Measurements from ENCODE around the gene SV2A.

The SV2A gene

GRCh38 chr1:149937759-149938158 lies 20.1 kb upstream of the SV2A start:
- DNase-seq (ENCODE audit: low read depth), result no peak
- H3K4me3 ChIP-seq (ENCODE audit: low read depth, low read length), result no peak overlapping the region
- TF ChIP-seq CTCF (IDR thresholded peaks at IDR 0.05; ENCODE audit: low read depth, low read length, missing control alignments), result no peak

DNA sequence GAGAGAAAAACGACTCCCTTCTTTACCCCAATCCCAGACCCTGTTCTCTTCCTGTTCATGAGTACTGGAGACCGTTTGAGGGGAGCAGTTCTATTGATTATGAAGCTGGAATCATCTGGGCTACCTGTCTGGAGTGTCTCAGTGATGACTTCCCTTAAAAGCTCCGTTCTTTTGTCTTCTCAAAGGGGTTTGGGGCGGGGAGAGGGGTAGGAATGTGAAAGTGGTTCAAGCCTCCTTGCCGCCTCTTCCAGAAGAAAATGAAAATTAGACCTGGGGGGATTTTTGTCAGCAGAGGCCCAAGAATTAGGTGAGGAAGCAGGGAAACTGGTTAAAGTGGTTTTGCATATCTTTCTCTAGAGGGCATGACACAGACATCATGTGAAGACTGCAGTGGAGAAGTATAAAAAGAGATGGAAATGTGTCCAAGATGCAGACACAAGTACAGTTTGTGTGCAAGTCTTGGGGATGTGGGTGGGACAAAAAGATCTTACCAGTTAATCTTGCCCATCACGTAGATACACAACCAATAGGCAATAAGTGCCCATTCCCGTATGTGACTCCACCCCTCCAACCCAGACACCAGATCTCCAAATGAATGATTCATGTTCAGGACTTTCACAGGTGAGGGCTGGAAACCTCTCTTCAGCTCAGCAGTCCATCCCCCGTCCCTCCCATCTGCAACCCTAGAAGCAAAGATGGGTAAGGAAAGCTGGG lies 19.5 kb upstream of the SV2A start:
- no peak for TF ChIP-seq CTCF (IDR thresholded peaks at IDR 0.05; ENCODE audit: low read depth, low read length, missing control alignments)
- DNase-seq (ENCODE audit: low read depth), result no peak
- no peak overlapping the region for H3K4me3 ChIP-seq (ENCODE audit: low read depth, low read length)

- no peak for DNase-seq (ENCODE audit: low read depth)
- H3K4me3 ChIP-seq (ENCODE audit: low read depth, low read length), result no peak within 1 kb of the TSS
- TF ChIP-seq CTCF (IDR thresholded peaks at IDR 0.05; ENCODE audit: low read depth, low read length, missing control alignments), result no peak
These were observed 18.7 kb upstream of the SV2A start, which contains the start of gene MTMR11 for GRCh38 chr1:149936170-149936991. MTMR11 (minus strand) TSS chr1:149936879; CDS start chr1:149936647, 232 bp downstream.

DNA sequence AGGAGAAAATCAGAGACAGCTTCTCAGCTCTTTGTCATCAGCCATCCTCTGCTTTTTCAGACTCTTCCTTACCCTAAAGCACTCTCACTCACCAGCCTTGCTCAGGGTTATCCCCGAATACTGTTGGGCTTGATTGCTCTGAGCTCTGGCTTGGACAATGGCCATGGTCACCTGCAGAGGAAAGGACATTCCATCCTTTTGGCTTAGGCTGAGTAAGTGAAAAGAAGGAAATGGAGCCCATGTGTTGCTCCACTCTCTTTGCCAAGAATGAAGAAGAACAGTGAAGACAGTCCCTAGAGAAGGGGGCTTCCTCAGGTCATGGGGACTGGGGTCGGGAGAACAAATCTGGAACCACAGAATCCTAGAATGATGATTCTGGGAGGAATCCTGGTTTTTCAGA lies 16.7 kb upstream of the SV2A start:
- H3K4me3 ChIP-seq (ENCODE audit: low read depth, low read length), result no peak overlapping the region
- DNase-seq (ENCODE audit: low read depth), result no peak
- TF ChIP-seq CTCF (IDR thresholded peaks at IDR 0.05; ENCODE audit: low read depth, low read length, missing control alignments), result no peak

DNA sequence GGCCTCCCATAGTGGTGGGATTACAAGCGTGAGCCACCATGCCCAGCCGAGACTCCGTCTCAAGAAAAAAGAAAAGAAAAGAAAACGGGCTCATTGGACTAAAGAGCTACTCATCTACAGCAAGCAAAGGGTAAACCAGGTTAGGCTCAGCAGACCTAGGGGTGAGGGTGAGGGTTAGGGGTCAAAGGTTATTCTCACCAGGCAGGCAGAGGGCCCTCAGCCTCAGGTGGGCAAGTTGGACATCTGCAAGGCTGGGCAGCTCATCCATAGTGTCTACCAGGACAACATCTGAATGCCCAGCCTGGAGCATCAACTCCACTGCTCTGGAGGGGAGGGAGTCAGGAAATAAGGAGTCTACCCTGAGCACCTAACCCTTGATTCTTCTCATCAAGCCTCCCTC lies 15.6 kb upstream of the SV2A start:
- DNase-seq (ENCODE audit: low read depth), result no peak
- no peak for TF ChIP-seq CTCF (IDR thresholded peaks at IDR 0.05; ENCODE audit: low read depth, low read length, missing control alignments)
- no peak overlapping the region for H3K4me3 ChIP-seq (ENCODE audit: low read depth, low read length)

- no peak overlapping the region for H3K4me3 ChIP-seq (ENCODE audit: low read depth, low read length)
- no peak for TF ChIP-seq CTCF (IDR thresholded peaks at IDR 0.05; ENCODE audit: low read depth, low read length, missing control alignments)
- no peak for DNase-seq (ENCODE audit: low read depth)
These were observed 14.8 kb upstream of the SV2A start for GRCh38 chr1:149932474-149932873.
